Hematopoietic multipotent progenitor cell (in vitro differentiated cells): ENCODE data around the gene KRTAP23-1. TPM values are rescaled to one million over a fixed set of nuclear protein-coding genes. Genes with fewer than 3 reads are reported as not detected.

Source experiments
- DNase-seq, 3 donors: peaks; one replicate each; pipeline ENCODE4 v3.0.0-alpha.2; 2011 to 2015; ENCODE audit warnings: low read depth in 2 of 3, low spot score in 2 of 3
- total RNA-seq: library from RNA; depleted of rRNA; stranded (reverse); fragments of >200 nt; gene quantifications from one replicate; pipeline ENCODE4 v1.2.3, GENCODE V29; 2012

Gene KRTAP23-1, protein sequence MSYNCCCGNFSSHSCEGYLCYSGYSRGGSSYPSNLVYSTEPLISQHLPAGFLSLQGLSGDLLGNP
- not detected for total RNA-seq

DNA sequence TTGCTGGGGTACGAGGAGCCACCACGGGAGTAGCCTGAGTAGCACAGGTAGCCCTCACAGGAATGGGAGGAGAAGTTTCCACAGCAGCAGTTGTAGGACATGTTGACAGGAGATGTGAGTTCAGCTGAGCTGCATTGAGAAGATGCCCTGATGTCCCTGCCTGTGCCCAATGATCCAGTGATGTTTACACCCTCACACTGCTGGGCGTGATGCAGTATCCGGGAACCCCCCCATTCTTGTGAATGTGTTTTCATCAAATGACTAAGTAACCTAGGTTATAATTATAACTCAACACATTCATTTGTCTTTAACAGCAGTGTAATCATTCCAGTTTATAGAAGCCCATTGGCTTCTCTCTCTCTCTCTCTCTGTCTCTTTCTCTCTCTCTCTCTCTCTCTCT is at the start of gene KRTAP23-1:
TSS of gene KRTAP23-1 (minus strand) at position 101 of the 400 bp plus-strand sequence. CDS start at position 101, 0 bp downstream.
- no peak for DNase-seq

DNA sequence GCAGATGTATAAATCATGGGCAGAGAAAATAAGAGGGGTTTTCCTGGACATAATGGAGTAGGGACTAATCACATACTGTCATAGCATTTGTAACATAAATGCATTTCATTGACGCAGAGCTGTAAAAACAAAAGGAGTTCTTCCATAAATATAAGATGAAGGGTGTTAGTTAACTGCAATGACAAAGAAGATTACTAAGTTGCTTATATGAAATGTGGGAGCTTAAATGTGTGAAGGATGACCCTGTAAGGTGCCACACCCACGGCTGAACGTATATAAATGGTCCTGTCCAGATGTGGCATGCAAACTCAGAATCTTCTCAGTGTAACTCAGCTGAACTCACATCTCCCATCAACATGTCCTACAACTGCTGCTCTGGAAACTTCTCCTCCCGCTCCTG is 47.3 kb upstream of the KRTAP23-1 start, which contains the start of gene KRTAP13-1:
TSS of gene KRTAP13-1 (plus strand) at position 301 of the 400 bp plus-strand sequence. CDS start at position 357, 56 bp downstream.
- DNase-seq = no peak

DNA sequence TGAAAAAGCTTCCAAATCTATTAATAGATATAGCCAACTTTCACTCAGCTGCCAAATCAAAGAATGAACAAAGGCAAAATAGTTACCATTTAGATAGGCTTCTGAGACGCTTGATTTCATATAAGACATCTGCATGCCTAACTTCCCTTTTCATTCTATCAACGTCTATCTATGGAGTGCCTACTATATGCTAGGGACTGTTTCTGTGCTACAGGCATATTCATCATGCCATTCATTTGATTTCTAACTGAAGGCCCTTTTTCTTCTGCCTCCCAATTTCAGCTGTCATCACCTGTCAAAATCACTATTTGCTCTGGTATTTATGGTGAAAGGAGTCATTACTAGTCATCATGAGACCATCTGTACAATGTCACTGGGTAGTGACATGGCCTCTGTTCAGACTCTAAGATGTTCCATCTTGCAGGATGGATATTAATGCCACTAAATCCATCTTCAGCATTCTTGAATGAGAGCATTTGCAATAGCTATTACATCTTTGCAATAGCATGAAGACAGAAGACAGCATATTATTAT is 43.2 kb upstream of the KRTAP23-1 start:
- DNase-seq = no peak

DNA sequence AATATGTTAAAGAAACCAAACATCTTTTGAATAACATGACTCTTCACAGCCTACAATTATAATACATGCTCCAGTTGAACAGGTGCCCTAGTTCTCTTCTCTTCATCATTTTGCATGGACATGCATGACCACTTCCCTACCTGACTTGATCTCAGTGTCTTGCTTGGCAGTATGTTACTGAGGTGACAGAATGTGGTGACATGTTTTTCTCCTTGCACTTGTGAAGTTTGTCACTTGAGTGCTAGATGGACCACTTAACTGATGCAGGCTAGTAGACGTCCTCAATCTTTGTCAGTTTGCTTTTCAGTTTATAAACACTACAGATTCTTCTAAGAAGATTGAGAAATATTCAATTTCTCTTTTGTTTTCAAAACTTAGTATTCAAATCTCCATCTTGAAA is 33.8 kb upstream of the KRTAP23-1 start:
- DNase-seq = no peak

DNA sequence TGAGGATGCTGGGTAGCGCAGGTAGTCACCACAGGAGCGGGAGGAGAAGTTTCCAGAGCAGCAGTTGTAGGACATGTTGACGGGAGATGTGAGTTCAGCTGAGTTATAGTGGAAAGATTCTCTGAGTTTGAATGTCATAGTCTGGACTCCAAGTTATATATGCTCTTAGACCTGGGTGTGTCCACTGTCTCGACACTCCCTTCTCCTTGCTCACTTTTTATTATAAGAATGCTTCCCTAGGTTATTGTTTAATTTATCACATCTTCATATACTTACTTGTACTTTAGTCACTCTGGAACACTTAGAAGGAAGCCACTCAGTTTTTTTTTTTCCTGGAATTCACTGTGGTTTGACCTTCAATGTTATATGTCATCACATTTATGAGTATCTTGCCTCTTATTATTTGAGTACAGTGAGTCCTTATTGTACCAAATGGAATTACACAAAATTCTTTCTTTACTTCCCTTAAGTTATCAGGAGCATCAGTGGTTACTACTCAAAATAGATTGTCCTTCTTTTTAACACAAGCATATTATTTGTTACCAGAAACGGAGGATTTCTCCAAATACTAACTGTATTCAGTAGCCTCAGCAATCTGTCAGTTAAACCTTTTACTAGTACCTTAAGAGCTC is 23.8 kb upstream of the KRTAP23-1 start, which contains the start of gene KRTAP13-2:
TSS of gene KRTAP13-2 (minus strand) at position 133 of the 632 bp plus-strand sequence. CDS start at position 75, 58 bp downstream.
- DNase-seq = no peak

DNA sequence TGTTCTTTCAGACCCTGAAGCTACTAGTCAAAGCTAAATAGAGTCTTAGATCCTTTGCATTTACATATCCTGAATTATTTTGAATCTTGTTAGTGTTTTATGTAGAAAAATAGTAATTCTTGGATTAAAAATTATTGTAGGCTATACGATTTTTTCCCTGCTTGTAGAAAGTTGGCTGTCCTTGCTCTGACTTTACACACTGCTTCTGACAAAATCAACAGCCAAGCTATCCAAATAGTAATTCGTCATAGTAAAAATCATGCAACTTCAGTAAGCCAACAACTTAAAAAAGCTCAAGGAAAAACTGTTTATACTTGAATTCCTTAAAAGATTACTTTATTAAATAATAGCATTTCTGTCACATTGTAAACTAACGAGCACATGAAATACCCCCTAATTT is 7.5 kb upstream of the KRTAP23-1 start:
- DNase-seq = no peak

DNA sequence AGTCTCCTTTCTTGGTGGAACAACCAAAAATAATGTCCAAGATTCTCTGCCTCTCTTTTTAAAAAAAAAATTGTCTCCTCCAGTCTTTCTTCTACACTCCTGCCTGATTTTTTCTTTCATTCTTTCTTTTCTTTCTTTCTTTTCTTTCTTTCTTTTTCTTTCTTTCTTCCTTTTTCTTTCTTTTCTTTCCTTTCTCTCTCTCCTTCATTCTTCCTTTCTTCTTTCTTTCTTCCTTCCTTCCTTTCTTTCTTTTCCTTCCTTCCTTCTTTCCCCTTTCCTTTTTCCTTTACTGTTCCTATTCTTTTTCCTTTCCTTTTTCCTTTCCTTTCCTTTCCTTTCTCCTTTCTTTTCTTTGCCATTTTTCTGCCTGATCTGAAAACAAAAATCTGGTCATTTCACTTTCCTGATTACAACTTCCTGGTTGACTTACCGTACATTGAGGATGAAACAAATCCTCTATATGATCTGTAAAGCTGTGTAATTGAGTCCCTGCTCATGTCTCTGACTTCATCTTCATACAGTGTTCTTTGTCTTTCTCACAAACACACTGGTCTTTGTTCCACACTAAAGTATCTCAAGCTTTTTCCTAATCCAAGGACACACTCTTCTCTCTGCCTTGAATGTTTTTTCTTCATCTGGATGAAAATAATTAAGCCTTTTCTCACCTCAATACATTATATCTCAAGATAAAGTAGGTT is 6.1 kb upstream of the KRTAP23-1 start:
- DNase-seq = no peak

DNA sequence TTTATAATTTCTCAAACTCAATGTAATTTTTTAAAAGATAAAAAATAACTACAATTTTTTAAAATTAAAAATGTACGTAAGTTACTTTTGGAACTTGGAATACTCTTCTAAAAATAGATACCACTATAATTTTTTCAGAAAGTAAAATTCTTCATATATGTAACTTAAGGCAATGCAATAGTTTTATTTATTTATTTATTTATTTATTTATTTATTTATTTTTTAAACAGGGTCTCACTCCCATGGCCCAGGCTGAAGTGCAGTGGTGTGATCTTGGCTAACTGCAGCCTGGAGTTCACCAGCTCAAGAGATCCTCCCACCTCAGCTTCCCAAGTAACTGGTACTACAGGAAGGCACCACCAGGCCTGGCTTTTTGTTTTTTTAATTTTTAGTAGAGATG is 3.1 kb upstream of the KRTAP23-1 start:
- no peak for DNase-seq

DNA sequence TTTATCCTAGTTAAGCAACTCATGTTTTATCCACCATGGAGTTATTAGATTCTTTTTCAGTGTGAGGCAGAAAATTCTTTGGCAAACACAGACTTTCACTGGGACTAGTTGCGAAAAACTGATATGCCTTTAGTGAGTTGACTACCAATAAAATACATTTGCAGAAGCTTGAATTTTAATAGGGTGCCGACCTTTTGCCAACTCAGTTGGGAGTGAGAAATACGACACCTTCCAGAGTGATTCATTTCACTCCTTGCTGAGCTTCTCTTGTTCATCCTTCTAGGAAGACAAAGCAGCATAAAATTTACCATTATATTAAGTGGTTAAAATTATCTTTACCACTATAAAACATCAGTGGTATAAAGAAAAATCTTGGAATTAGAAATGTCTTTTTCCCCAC is 1.2 kb upstream of the KRTAP23-1 start:
- DNase-seq = no peak

DNA sequence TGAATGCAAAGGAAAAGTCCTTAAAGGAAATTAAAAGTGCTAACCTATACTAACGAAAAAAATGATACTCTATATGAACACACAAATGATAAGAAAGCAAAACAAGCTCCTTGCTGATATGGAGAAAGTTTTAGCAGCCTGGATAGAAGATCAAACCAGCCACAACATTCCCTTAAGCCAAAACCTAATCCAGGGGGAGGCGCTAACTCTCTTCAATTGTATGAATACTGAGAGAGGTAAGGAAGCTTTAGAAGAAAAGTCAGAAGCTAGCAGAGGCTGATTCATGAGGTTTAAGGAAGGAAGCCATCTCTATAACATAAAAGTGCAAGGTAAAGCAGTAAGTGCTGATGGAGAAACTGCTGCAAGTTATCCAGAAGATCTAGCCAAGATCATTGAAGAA is 3.4 kb downstream of the KRTAP23-1 start:
- DNase-seq = no peak

DNA sequence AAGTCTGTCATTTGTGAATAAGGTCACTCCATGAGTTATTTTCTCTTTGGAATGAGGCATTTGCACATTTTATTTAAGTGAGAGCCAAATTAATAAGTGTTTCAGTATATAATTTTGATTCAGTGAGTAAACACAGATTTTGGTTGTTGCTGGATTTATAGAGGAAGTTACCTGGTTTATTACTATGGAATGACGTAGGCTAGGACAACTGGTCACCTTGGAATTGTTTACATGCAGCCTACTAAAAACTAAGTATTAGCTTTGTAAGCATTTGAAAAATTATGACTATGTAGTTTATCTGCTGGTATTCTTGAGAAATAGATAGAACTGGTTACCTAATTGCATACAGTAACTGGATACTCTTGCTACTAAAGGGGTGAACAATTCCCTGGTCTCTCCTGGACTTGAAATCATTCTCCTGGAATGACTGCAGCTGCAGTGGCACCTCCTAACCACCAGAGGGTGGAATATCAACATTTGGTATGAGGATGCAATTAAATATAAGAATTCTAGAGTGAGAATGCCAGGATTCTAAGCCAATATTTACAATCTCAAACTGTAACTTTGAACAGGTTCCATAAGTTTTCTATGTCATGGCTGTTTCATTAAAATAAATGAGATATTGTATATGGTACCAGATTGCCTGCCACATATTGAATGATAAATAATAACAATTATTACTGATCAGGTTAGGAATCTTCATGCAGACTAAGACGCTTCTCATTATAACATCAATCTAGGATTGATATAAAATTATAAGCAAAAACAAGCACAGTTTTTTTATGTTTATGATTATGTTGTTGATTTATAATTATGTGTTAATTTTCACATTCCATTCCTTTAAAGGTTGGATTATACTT is 7.5 kb downstream of the KRTAP23-1 start:
- DNase-seq = peak; percentile 1 to 40 (median 12)

DNA sequence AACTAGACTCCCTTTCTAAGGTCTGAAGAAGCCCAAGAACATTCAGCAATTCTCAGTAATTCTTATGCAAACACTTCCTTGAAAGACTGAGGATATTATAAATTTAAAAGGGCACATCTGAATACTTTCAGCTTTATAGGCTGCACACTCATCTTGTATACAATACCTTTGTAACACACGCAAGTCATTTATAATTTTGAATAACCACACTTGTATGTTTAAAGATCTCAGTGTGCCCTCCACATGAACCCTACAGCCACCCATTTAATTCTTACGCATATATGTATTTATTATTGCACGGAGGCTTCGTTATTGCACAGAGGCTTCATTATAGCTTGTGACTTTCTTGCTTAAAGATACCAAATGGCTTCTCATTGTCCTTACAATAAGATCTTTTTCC is 9.7 kb downstream of the KRTAP23-1 start:
- DNase-seq = no peak

DNA sequence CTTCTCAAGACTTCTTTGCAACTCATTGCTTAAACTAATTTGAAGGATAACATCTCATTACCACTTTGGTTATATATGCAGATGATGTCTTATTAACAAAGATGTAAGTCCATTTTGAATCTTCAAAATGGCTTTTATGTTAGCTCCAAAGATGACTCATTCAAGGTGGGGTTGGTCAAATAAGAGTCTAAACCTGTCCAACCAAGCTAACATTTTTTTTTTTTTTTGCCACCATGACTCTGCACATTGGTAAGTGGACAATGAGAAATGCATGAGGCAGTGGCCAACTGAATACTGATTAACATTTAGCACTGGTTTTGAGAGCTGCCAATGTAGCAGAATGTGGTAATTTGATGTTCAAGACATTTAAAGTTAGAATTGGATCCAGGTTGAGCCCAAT is 10.6 kb downstream of the KRTAP23-1 start:
- DNase-seq = no peak

DNA sequence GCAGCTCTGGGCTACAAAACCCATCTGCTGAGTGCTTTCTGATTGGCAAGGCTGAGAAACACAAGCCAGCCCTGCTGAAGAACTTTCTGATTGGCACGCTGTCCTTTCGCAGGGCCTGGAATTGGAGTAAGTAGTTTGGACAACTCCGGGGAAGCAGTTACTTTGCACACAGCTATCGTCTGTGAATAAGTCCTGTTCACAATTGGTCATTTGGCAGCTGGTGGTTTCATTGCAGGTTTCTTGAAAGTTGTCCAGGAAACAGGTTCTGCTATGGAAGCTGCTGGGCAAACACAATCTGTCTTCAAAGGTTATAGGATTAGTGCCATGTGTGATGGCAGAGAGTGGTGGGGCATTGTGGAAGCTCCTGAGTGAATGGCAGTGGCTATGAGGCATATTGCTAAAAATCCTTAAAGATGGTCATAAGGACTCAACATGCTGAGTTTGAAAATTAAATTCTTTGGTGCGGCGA is 11.1 kb downstream of the KRTAP23-1 start, which contains the start of gene KRTAP27-1:
TSS of gene KRTAP27-1 (minus strand) at position 419 of the 469 bp plus-strand sequence. CDS start at position 393, 26 bp downstream.
- DNase-seq = no peak

DNA sequence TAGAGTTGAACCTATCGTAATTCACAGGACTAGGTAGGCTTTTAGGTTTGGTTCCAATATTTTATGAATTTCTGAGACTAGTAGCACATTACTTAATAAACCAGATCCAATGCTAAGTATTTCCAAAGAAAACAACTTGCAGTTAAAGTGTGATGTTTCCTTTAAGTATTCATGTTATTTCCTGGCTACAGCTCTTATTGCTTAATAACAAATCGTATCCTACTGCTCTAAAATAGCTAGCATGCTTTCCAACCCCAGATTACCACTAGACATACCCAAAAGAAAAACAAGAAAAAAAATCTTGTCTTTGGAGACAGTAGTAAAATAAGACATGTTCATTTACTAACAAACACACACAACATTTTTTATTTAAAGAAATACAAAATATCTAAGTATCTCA is 11.8 kb downstream of the KRTAP23-1 start:
- DNase-seq = no peak

DNA sequence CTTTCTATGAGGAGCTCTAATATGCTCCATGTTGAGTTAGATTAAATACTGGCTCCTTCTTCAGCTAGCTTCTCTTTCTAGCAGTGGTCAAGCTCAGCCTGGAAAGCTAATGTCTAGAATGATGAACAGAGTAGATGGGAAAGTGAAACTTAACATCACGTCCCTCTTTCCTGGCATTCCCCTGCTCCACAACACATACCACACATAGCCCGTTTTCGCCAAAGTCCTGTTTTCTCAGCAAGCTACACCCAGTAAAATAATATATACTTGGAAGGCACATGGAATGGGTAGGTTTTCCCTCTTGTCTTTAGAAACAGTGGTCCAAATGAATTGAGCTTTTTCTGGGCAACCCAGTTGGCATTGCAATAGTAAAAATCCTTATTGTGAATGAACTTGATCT is 14.7 kb downstream of the KRTAP23-1 start:
- no peak for DNase-seq

DNA sequence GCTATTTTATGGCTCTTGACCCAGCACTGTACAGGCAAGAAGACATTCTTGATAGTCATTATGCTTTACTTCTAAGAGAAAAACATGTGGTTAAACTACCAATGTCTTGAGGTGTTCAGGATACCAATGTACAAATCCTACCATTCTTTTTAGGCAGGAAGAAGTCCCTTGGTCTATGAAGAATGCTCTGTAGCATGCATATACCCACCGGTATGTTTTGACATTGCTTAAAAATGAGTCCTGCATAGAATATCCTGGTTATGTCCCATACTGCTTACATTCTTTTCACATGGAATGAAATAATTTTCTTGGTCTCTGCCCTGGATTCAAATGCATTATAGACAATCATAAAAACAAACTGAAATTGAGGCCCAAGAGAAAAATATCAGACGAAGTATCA is 15.7 kb downstream of the KRTAP23-1 start:
- DNase-seq = no peak

DNA sequence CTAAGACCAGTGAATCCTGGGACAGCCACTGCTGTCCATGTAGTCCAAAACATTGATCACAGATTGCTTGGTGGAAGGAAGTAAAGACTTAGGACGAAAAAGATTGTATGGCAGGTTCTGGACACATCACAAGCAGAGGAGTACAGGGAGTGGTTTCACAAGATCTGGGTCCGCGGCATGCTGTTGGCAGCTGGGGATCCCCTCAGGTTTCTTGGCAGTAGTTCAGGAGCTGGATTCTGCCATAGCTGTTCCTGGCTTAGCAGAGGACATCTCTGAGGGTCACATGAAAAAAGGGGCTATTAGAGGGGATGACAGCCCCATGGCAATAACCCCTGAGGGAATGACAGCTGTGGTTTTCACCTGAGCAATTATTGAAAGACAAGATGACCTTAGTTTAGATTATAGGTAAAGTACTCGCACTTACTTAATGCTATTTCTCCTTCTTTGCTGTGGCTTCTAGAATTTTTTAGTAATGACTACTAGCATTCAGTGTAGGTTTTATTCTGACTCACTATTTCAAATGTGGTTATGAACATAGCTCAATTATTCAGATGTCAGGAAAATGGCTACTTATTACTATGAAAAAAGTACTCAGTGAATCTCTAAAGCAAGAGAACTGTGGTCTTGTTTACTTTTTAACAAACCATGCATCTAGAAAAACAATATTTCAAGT is 19.1 kb downstream of the KRTAP23-1 start:
- no peak for DNase-seq

DNA sequence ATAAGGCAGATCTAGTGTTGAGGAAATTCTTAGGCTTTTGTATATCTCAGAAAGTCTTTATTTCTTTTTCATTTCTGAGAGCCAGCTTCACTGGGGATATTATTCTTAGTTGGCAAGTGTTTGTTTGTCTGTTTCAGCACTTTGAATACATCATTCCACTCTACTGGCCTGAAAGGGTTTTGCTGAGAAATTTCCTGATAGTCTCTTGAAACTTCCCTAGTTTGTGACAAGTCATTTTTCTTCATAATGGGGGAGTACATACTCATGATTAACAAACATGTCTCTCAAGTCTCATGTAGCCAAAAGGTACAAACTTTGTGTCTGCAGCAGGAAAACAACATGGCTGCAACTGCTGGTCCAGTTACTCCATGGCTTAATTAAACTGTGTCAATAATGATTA is 22.0 kb downstream of the KRTAP23-1 start:
- DNase-seq = no peak

DNA sequence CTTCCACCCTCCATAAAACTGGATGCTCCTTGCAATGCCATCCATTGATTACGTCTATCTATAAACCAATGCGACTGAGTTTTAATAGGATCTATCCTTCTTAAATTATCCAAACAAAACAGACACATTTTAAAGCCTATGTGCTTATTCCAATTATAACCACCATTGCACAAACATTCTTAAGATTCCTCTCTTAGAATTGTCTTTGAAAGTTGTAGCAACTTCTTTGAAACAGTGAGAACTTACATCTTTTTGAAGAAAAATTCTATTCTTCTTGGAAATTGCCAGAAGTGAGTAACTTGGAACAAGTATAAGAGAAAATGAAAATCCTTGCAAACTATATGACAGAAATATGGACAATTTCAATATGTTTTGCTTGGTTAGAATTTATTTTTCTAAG is 28.2 kb downstream of the KRTAP23-1 start, which contains the start of gene KRTAP26-1:
TSS of gene KRTAP26-1 (minus strand) at position 101 of the 400 bp plus-strand sequence. CDS start 280 bp downstream, outside the sequence.
- DNase-seq = no peak
